ENCODE data around the gene SPATC1L. TPM values are rescaled to one million over a fixed set of nuclear protein-coding genes. Genes with fewer than 3 reads are reported as not detected.
"Not testable (repeated sequence)": the region's sequence is repeated elsewhere in the genome, so short reads cannot be mapped to it uniquely, and the experiment has no call there.

Gene SPATC1L
- 1.9 and 4.5 TPM in 2 replicates for total RNA-seq

- DNase-seq (ENCODE audit: low read depth) = peak; percentile 41
Observed at GRCh38 chr21:46183910-46184624, at the start of gene SPATC1L. Gene SPATC1L (minus strand): TSS chr21:46184459. CDS start chr21:46182816, 1,643 bp downstream.

DNA sequence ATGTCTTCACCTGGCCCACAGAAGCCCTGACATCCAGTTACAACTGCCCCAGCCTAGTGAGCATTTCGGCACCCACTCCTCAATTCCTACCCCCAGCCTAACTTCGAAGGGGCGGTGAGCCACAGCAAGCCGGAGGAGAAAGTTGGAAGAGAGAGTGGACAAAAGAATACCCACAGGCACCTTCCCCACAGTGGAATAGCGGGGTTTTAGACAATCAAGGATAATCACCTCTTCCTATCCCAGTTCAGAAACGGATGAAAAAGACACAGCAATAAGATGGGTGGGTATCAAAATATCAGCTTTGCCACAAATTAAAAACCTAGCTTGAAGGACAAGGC lies 45.6 kb upstream of the SPATC1L start:
- DNase-seq (ENCODE audit: low read depth) = no peak

- no peak for DNase-seq (ENCODE audit: low read depth)
Observed at GRCh38 chr21:46229133-46229922, 45.1 kb upstream of the SPATC1L start.

GRCh38 chr21:46228345-46229051 lies 44.2 kb upstream of the SPATC1L start, which contains the start of gene LSS:
Gene LSS (minus strand): TSS chr21:46228774. CDS start chr21:46228745, 29 bp downstream.
- peak; percentile 85 for DNase-seq (ENCODE audit: low read depth)

- DNase-seq (ENCODE audit: low read depth) = no peak
Observed at GRCh38 chr21:46227811-46228344, 43.6 kb upstream of the SPATC1L start.

GRCh38 chr21:46226920-46227599 lies 42.8 kb upstream of the SPATC1L start:
- DNase-seq (ENCODE audit: low read depth) = peak; percentile 70

DNA sequence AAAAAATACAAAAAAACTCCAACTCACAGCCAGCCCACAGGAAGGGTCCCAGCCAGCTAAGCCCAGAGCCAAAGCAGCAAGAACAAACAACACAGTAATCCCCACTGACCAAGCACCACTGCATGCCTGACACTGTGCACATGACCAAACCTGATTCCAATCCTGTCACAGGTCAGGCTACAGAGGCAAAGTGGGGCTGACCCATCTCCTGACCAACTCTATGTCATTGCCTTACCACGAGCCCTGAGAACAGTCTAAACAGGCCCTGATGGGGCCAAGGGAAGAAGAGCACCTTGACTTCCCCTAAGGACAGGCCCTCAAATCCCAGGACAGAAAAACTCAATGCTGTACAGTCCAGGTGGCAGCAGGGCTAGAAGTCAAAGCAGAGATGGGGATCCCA lies 41.9 kb upstream of the SPATC1L start:
- no peak for DNase-seq (ENCODE audit: low read depth)

GRCh38 chr21:46223661-46224060 lies 39.4 kb upstream of the SPATC1L start:
- DNase-seq (ENCODE audit: low read depth) = not testable (repeated sequence)

GRCh38 chr21:46223217-46223616 lies 39.0 kb upstream of the SPATC1L start:
- no peak for DNase-seq (ENCODE audit: low read depth)

- no peak for DNase-seq (ENCODE audit: low read depth)
Observed at GRCh38 chr21:46222436-46223116, 38.3 kb upstream of the SPATC1L start.

DNA sequence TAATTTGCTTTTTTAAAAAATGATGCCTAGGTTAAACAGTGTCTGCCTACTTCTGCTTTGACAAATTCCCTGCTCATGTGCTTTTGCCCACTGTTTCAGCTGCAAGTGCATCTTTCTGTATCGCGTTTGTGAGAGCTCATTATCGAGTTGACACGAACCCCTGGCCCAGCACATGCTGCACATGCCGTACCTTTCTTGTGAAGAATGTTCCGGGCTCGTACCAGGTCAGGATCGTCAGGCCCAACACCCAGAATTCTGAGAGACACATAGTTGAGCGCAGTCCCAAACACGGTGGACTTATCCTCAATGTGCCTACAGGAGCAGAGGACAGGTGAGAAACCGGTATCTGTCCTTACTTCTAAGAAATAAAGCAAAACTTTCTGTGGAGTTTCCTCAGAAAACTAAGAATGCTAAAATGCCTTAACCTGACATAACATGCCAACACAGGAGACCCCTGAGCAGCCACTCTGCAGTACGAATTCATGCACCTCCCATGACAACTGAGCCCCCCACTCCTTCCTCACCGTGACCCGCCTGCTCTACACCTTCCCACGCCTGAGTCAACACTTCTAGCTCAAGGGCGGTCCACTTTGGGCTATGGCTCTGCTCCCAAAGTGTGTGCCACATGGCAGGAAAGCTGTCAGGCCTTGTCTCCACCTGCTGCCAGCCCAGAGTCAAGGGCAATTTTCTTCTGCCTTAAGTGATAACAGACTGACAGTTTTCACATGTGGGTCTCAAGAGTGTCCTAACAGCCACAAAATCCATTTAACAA lies 37.6 kb upstream of the SPATC1L start:
- no peak for DNase-seq (ENCODE audit: low read depth)

GRCh38 chr21:46220847-46221246 lies 36.6 kb upstream of the SPATC1L start:
- DNase-seq (ENCODE audit: low read depth) = no peak

- no peak for DNase-seq (ENCODE audit: low read depth)
Observed at GRCh38 chr21:46220275-46220810, 36.1 kb upstream of the SPATC1L start.

- DNase-seq (ENCODE audit: low read depth) = no peak
Observed at GRCh38 chr21:46219591-46220239, 35.5 kb upstream of the SPATC1L start.

GRCh38 chr21:46218906-46219590 lies 34.8 kb upstream of the SPATC1L start:
- DNase-seq (ENCODE audit: low read depth) = no peak

GRCh38 chr21:46217511-46218196 lies 33.4 kb upstream of the SPATC1L start:
- DNase-seq (ENCODE audit: low read depth) = no peak

DNA sequence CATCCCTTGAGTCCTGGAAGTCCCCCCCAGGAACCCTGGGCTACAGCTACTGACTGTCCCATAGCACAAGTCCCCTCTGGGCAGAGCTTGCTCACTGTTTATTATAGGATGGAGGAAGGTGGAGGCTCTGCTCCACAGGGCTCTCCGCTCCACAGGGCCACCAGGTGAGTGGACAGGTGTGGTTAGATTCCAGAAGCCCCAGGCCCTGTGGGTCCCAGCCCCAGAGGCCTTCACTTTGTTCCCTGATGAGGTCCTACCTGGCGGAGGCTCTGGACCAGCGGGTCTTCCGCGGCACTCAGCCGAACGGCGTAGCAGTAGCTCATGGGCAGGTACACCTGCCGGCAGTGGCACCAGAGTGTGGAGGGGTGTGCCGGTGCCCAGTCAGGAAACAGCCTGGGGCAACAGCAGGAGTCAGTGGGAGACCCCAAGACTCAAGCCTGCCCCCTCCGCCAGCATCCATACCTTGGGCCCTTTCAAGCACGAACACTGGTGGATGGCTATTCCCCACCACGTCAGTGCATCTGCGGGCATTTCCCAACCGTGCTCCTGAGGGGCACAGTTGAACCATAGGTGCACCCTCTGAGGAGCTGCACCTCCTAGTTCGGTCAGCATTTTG lies 32.0 kb upstream of the SPATC1L start:
- DNase-seq (ENCODE audit: low read depth) = no peak
